CD4-positive, alpha-beta T cell treated with Interferon alpha-2 for 1 hour (primary cell): ENCODE measurements around the gene SWAP70.
"Not testable (repeated sequence)": the region's sequence is repeated elsewhere in the genome, so short reads cannot be mapped to it uniquely, and the experiment has no call there.

Experiments
- DNase-seq, 2 donors: peaks; one replicate each; pipeline ENCODE4 v3.0.0-alpha.2; 2020 to 2022

The SWAP70 gene

GRCh38 chr11:9726321-9727022, 62.6 kb downstream of the SWAP70 start:
- no peak for DNase-seq

- DNase-seq, result no peak
Measured at GRCh38 chr11:9728058-9728457, 64.2 kb downstream of the SWAP70 start.

DNA sequence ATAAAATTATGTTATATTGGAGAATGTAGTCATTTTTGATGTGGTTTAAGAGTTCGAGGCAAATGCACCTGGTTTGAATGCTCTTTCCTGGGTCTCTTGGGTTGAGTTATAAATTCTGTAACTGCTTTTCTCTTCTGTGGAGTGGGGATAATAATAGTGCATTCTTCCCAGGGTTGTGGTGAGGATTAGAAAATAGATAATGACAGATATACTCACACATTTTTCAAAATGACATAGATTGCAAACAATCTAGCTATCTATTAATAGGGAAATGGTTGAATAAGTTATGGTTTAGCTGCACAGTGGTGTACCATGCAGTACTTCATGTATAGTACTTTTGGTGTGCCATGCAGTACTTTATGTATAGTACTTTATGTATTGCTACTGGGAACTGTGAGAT, 67.4 kb downstream of the SWAP70 start:
- DNase-seq, result no peak

GRCh38 chr11:9732453-9732852, 68.6 kb downstream of the SWAP70 start:
- DNase-seq, result no peak

GRCh38 chr11:9733212-9733611, 69.3 kb downstream of the SWAP70 start:
- DNase-seq, result no peak

- DNase-seq, result no peak
Measured at GRCh38 chr11:9735236-9735635, 71.4 kb downstream of the SWAP70 start.

- DNase-seq, result no peak
Measured at GRCh38 chr11:9735919-9736318, 72.0 kb downstream of the SWAP70 start.

DNA sequence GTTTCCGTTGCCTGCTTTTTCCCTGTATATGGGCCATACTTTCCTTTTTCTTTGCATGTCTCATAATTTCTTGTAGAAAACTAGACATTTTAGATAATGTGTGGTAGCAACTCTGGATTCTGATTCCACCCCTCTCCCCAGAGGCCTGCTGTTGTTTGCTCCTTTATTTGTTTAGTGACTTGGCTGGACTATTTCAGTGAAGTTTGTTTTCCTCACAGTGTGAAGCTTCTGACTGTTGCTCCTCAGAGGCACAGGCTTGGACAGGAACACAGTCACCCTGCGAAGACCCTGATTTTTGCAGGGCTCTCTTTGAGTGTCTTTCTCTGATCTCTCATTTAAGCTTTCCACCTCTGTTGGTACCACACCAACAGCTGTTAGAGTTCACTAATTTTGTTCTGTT, 72.5 kb downstream of the SWAP70 start:
- DNase-seq, result no peak

DNA sequence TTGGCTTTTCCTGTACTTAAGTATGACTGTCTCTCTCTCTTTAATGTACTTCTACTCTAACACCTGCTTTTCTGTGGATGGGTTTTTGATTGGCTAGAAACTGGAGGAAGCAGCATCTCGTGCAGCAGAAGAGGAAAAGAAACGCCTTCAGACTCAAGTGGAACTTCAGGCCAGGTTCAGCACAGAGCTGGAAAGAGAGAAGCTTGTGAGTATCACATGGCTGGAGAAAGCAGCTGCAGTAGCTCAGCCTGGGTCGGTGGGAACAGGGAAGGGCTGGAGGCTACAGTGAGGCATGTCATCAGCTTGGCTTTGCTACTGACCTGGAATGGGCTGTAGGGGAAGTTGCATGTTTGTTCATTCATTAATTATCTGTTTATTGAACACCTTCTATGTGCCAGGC, 74.2 kb downstream of the SWAP70 start:
- no peak for DNase-seq

DNA sequence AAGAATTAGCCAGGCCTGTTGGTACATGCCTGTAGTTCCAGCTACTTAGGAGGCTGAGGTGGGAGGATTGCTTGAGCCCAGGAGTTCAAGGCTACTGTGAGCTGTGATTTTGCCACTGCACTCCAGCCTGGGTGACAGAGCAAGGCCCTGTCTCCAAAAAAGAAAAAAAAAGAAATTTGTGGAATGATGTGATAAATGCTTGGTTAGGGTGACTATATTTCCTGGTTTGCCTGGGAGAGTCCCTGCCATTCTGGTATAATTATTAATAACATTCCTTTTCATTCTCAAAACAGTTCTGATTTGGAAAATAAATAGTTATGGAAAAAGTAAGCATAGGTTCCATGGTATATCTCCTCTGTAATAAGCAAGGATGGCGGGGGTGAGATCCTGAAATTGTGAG, 74.8 kb downstream of the SWAP70 start:
- DNase-seq, result no peak

- DNase-seq, result peak in 1 of 2 donors; percentile 34
Measured at GRCh38 chr11:9739123-9739900, 75.4 kb downstream of the SWAP70 start.

- DNase-seq, result no peak
Measured at GRCh38 chr11:9740202-9740883, 76.5 kb downstream of the SWAP70 start.

- no peak for DNase-seq
Measured at GRCh38 chr11:9741260-9741659, 77.4 kb downstream of the SWAP70 start.

- not testable (repeated sequence) for DNase-seq
Measured at GRCh38 chr11:9743512-9743911, 79.6 kb downstream of the SWAP70 start.

- no peak for DNase-seq
Measured at GRCh38 chr11:9745411-9746211, 81.7 kb downstream of the SWAP70 start.

DNA sequence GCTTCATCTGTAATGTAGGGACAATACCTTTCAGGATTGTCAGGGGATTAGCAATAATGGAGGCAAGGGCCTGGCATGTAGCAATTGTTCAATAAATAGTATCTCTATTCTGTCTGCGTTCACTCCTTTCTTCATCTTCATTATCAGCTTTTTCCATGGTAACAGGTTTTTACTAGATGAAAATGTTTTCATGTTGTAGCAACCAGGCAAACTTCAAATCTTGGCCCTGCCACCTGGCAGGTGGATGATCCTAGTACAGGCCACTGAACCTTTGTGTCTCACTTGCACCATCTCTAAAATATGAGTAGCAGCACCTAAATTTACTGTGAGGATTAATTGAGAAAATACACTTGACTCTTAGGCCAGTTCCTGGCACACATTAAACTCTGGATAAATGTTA, 83.4 kb downstream of the SWAP70 start:
- no peak for DNase-seq

DNA sequence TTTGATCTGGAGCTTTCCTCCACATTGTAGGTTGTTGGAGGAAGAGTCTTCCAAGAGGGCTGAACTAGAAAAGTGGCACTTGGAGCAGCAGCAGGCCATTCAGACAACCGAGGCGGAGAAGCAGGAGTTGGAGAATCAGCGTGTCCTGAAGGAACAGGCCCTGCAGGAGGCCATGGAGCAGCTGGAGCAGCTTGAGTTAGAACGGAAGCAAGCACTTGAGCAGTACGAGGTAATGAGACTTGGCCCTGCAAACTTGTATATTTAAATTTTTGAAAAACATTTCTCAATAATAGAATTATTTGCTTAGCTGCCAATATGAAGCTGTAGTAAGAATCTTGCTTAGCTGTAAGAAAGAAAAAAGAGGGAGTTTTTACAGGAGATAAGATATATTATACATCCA, 84.0 kb downstream of the SWAP70 start:
- no peak for DNase-seq

GRCh38 chr11:9748361-9748970, 84.6 kb downstream of the SWAP70 start:
- peak; percentile 73 to 77 for DNase-seq

GRCh38 chr11:9750551-9750950, 86.7 kb downstream of the SWAP70 start:
- DNase-seq, result no peak

GRCh38 chr11:9752091-9752490, 88.2 kb downstream of the SWAP70 start:
- DNase-seq, result no peak

DNA sequence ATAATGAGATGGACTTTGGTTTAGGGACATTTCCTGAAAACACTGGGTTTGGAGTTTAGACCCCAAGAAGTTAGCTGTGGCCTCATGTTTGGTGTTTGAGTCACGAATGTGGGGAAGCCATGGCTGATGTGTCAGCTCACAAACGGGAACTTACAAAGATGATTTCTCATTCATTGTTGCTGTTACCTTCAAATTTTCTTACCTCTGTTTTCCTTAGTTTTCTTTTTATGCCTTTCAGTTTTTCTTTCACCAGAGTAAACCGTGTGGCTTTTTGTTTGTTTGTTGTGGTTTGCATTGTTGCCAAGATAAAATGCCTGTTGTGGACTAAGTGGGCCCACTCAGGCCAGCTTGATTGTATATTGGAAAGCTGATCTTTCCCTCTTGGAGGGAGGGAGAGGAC, 89.1 kb downstream of the SWAP70 start:
- DNase-seq, result no peak

- DNase-seq, result no peak
Measured at GRCh38 chr11:9754010-9754471, 90.2 kb downstream of the SWAP70 start.
